HEK293 (cell line): ENCODE results near the gene TRIM56.

ENCODE experiments used
- CTCF ChIA-PET: fragments of 350-600 bp; formaldehyde crosslinking; extraction: SDS; loops from one replicate; lab custom pipeline; 2021; ENCODE audit warnings: antibody characterized with exemption; lab: Yijun Ruan, JAX
- POLR2A ChIA-PET: fragments of 300-600 bp; formaldehyde crosslinking; extraction: SDS; loops from one replicate; lab custom pipeline; 2020; ENCODE audit warnings: antibody characterized with exemption, inconsistent platforms; lab: Yijun Ruan, JAX
- H3K27ac ChIP-seq: fragments of 200-500 bp; sonication (Bioruptor generic); 2 replicates; pipeline ENCODE4 v1.5.1; 2014; ENCODE audit warnings: low read depth, low read length, control low read depth, inconsistent platforms; ENCODE audit errors: extremely low read depth
- H3K36me3 ChIP-seq, 2 experiments: fragments of 200-500 bp in 1 of 2; sonication (Bioruptor generic) in 1 of 2; 1 replicate in 1 of 2; 2 replicates in 1 of 2; pipeline ENCODE4 v1.5.1; 2014 to 2017; ENCODE audit warnings: inconsistent platforms in 2 of 2, low read length in 2 of 2; ENCODE audit not compliant: control insufficient read depth in 2 of 2, insufficient read depth in 1 of 2
- H3K4me1 ChIP-seq: fragments of 200-500 bp; sonication (Bioruptor generic); 2 replicates; pipeline ENCODE4 v1.5.1; 2014; ENCODE audit warnings: mild to moderate bottlenecking, low read length, inconsistent platforms; ENCODE audit not compliant: control insufficient read depth, insufficient read depth
- H3K4me3 ChIP-seq: 2 replicates; pipeline ENCODE4 v1.5.1; 2011; ENCODE audit warnings: low read depth, mild to moderate bottlenecking, control low read depth, low read length, moderate library complexity
- H3K9me3 ChIP-seq: fragments of 200-500 bp; sonication (Bioruptor generic); 2 replicates; pipeline ENCODE4 v1.5.1; 2014; ENCODE audit warnings: low read depth, low read length, inconsistent platforms; ENCODE audit not compliant: control insufficient read depth, insufficient read depth
- CTCF ChIP-seq: fragments of 450-650 bp; formaldehyde crosslinking; IDR thresholded peaks from 2 replicates; pipeline ENCODE4 v1.5.1; 2016; ENCODE audit warnings: missing biosample characterization, missing genetic modification characterization
- ELK4 ChIP-seq: IDR thresholded peaks from 2 replicates; pipeline ENCODE4 v1.6.1; 2011; ENCODE audit warnings: mild to moderate bottlenecking, low read depth, low read length, borderline replicate concordance
- GLI4 ChIP-seq: fragments of 450-650 bp; formaldehyde crosslinking; IDR thresholded peaks from 2 replicates; pipeline ENCODE4 v1.5.1; 2016; ENCODE audit warnings: missing biosample characterization, missing genetic modification characterization
- GLIS1 ChIP-seq: fragments of 450-650 bp; formaldehyde crosslinking; IDR thresholded peaks from 2 replicates; pipeline ENCODE4 v1.5.1; 2016; ENCODE audit warnings: missing biosample characterization, missing genetic modification characterization
- HIC1 ChIP-seq: fragments of 450-650 bp; formaldehyde crosslinking; IDR thresholded peaks from 2 replicates; pipeline ENCODE4 v1.5.1; 2016; ENCODE audit warnings: missing biosample characterization, missing genetic modification characterization
- KLF8 ChIP-seq: fragments of 450-650 bp; formaldehyde crosslinking; IDR thresholded peaks from 2 replicates; pipeline ENCODE4 v1.5.1; 2016; ENCODE audit warnings: missing biosample characterization, missing genetic modification characterization
- TRIM28 ChIP-seq: IDR thresholded peaks from 2 replicates; pipeline ENCODE4 v1.6.1; 2011; ENCODE audit warnings: low read length, control low read depth, borderline replicate concordance
- ZBTB7A ChIP-seq: fragments of 450-650 bp; formaldehyde crosslinking; IDR thresholded peaks from 2 replicates; pipeline ENCODE4 v1.5.1; 2016; ENCODE audit warnings: low read depth, missing biosample characterization, missing genetic modification characterization
- ZFP69B ChIP-seq: fragments of 450-650 bp; formaldehyde crosslinking; IDR thresholded peaks from 2 replicates; pipeline ENCODE4 v1.5.1; 2016; ENCODE audit warnings: missing biosample characterization, missing genetic modification characterization
- ZNF146 ChIP-seq: fragments of 450-650 bp; formaldehyde crosslinking; IDR thresholded peaks from 2 replicates; pipeline ENCODE4 v1.5.1; 2016; ENCODE audit warnings: missing biosample characterization, missing genetic modification characterization
- ZNF175 ChIP-seq: fragments of 450-650 bp; formaldehyde crosslinking; IDR thresholded peaks from 2 replicates; pipeline ENCODE4 v1.5.1; 2016; ENCODE audit warnings: missing biosample characterization, missing genetic modification characterization
- ZNF18 ChIP-seq: fragments of 450-650 bp; formaldehyde crosslinking; IDR thresholded peaks from 2 replicates; pipeline ENCODE4 v1.5.1; 2016; ENCODE audit warnings: missing biosample characterization, missing genetic modification characterization
- ZNF184 ChIP-seq: fragments of 450-650 bp; IDR thresholded peaks from 2 replicates; pipeline ENCODE4 v1.5.1; 2018; ENCODE audit warnings: missing biosample characterization, mild to moderate bottlenecking, missing genetic modification characterization
- ZNF274 ChIP-seq, 2 experiments: fragments of 200-500 bp in 1 of 2; fragments of 450-650 bp in 1 of 2; sonication (Bioruptor generic) in 1 of 2; formaldehyde crosslinking in 1 of 2; IDR thresholded peaks; 2 replicates each; pipeline versions ENCODE4 v1.5.1 to v1.6.1; 2014 to 2016; ENCODE audit warnings: borderline replicate concordance in 1 of 2, inconsistent platforms in 1 of 2, low read length in 1 of 2, missing biosample characterization in 1 of 2, missing genetic modification characterization in 1 of 2
- ZNF416 ChIP-seq: fragments of 450-650 bp; formaldehyde crosslinking; IDR thresholded peaks from 2 replicates; pipeline ENCODE4 v1.5.1; 2016; ENCODE audit warnings: missing biosample characterization, missing genetic modification characterization
- ZNF544 ChIP-seq: fragments of 450-650 bp; formaldehyde crosslinking; IDR thresholded peaks from 2 replicates; pipeline ENCODE4 v1.5.0; 2017; ENCODE audit warnings: missing biosample characterization, missing genetic modification characterization
- ZNF624 ChIP-seq: fragments of 450-650 bp; formaldehyde crosslinking; IDR thresholded peaks from 2 replicates; pipeline ENCODE4 v1.5.1; 2017; ENCODE audit warnings: missing biosample characterization, missing genetic modification characterization
- ZNF654 ChIP-seq: fragments of 450-650 bp; formaldehyde crosslinking; IDR thresholded peaks from 2 replicates; pipeline ENCODE4 v1.5.1; 2016; ENCODE audit warnings: low read depth, missing biosample characterization, missing genetic modification characterization
- ZNF692 ChIP-seq: fragments of 450-650 bp; formaldehyde crosslinking; IDR thresholded peaks from 2 replicates; pipeline ENCODE4 v1.5.1; 2016; ENCODE audit warnings: missing biosample characterization, missing genetic modification characterization
- ZNF792 ChIP-seq: fragments of 450-650 bp; formaldehyde crosslinking; IDR thresholded peaks from 2 replicates; pipeline ENCODE4 v1.5.1; 2016; ENCODE audit warnings: missing biosample characterization, missing genetic modification characterization

Gene TRIM56

GRCh38 chr7:101084865-101085161 lies 468 bp upstream of the TRIM56 start:
- 0 out of 2 replicates have a peak, but pooled peaks cover 2% of the 10 kb centered on the region for H3K4me1 ChIP-seq
- peak overlapping the region; percentile 48; the same call in 1 of the 2 replicates for H3K27ac ChIP-seq
- no peaks in the 10 kb centered on the region for H3K9me3 ChIP-seq
- ChIA-PET POLR2A (interaction anchor here (0.5 to 1.3 kb wide), 9 partner anchors 60 to 1292 kb away, joined by 3 to 7 read pairs (median 4); partner anchors contain the start of gene SRRT), CTCF (interaction anchor here (0.6 to 2.7 kb wide), 9 partner anchors 8 to 474 kb away, joined by 3 to 18 read pairs (median 4); partner anchors contain the start of genes FIS1 and SERPINE1)
- peaks cover 0 to 27% of the 10 kb centered on the region in 2 experiments; a peak in 1 of 3 replicates for H3K36me3 ChIP-seq
- no peak overlapping the region for H3K4me3 ChIP-seq
- TF ChIP-seq ZNF18 = no peak
- no peak for TF ChIP-seq ZNF146 (tag by site-specific recombination)
- no peak for TF ChIP-seq ZNF175 (tag by site-specific recombination)
- TF ChIP-seq KLF8 (tag by site-specific recombination) = no peak
- TF ChIP-seq GLIS1 (tag by site-specific recombination) = peak; percentile 86
- TF ChIP-seq ZNF184 = 0 out of 2 replicates have a peak, but pooled peaks have one; percentile 27
- no peak for TF ChIP-seq GLI4 (tag by site-specific recombination)

GRCh38 chr7:101087334-101088068 lies 2.2 kb downstream of the TRIM56 start:
- CTCF ChIA-PET = interaction anchor here (0.5 to 2.2 kb wide), 5 partner anchors 8 to 156 kb away, joined by 4 to 7 read pairs (median 5); no protein-coding TSS in a partner anchor
- no peak overlapping the region for H3K4me3 ChIP-seq
- H3K27ac ChIP-seq = no peak overlapping the region
- peaks cover 0 to 27% of the 10 kb centered on the region in 2 experiments; a peak in 1 of 3 replicates for H3K36me3 ChIP-seq
- no peaks in the 10 kb centered on the region for H3K9me3 ChIP-seq
- 0 out of 2 replicates have a peak, but pooled peaks have one; percentile 13 for TF ChIP-seq HIC1 (tag by site-specific recombination)
- no peak for TF ChIP-seq ZNF654 (tag by site-specific recombination)
- POLR2A ChIA-PET = interaction anchor here (1.7 kb wide), 1 partner anchor 200 kb away, joined by 4 read pairs; no protein-coding TSS in a partner anchor
- H3K4me1 ChIP-seq = 0 out of 2 replicates have a peak, but pooled peaks cover 2% of the 10 kb centered on the region

GRCh38 chr7:101088069-101088425 lies 2.8 kb downstream of the TRIM56 start:
- H3K4me3 ChIP-seq = no peak overlapping the region
- H3K9me3 ChIP-seq = no peaks in the 10 kb centered on the region
- POLR2A ChIA-PET = no interaction called here
- no peak overlapping the region for H3K27ac ChIP-seq
- peaks cover 0 to 27% of the 10 kb centered on the region in 2 experiments; a peak in 1 of 3 replicates for H3K36me3 ChIP-seq
- H3K4me1 ChIP-seq = 0 out of 2 replicates have a peak, but pooled peaks cover 2% of the 10 kb centered on the region
- CTCF ChIA-PET = interaction anchor here (0.5 kb wide), 1 partner anchor 9 kb away, joined by 5 read pairs; no protein-coding TSS in a partner anchor
- TF ChIP-seq ELK4 (no peak), ZNF692 (tag by site-specific recombination) (no peak), ZNF274 (IDR thresholded peaks at IDR 0.05; ENCODE audit: low read length) (no peak), ZNF274 (tag by site-specific recombination; IDR thresholded peaks at IDR 0.05; ENCODE audit: borderline replicate concordance) (no peak), TRIM28 (no peak), ZNF544 (tag by site-specific recombination) (no peak), CTCF (tag by site-specific recombination) (no peak), ZNF416 (tag by site-specific recombination) (no peak), ZBTB7A (tag by site-specific recombination) (no peak), ZNF624 (no peak), ZNF792 (tag by site-specific recombination) (no peak), ZFP69B (tag by site-specific recombination) (no peak)
